Measurements from ENCODE around the gene CELF1.

GRCh38 chr11:47443817-47444216 lies 109.1 kb downstream of the CELF1 start:
- TF ChIP-seq, protein P1, sequence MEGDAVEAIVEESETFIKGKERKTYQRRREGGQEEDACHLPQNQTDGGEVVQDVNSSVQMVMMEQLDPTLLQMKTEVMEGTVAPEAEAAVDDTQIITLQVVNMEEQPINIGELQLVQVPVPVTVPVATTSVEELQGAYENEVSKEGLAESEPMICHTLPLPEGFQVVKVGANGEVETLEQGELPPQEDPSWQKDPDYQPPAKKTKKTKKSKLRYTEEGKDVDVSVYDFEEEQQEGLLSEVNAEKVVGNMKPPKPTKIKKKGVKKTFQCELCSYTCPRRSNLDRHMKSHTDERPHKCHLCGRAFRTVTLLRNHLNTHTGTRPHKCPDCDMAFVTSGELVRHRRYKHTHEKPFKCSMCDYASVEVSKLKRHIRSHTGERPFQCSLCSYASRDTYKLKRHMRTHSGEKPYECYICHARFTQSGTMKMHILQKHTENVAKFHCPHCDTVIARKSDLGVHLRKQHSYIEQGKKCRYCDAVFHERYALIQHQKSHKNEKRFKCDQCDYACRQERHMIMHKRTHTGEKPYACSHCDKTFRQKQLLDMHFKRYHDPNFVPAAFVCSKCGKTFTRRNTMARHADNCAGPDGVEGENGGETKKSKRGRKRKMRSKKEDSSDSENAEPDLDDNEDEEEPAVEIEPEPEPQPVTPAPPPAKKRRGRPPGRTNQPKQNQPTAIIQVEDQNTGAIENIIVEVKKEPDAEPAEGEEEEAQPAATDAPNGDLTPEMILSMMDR (IDR thresholded peaks at IDR 0.05 in 2 of 3, conservative IDR thresholded peaks at IDR 0.05 in 1 of 3; ENCODE audit: control insufficient read depth in 2 of 3, extremely low read depth in 1 of 3, insufficient read depth in 1 of 3, low read depth in 3 of 3, low read length in 3 of 3) = no peak
- no peak for TF ChIP-seq FOS (IDR thresholded peaks at IDR 0.05; ENCODE audit: borderline replicate concordance, extremely low read depth, insufficient read length)
- no peak for TF ChIP-seq PAX8 (IDR thresholded peaks at IDR 0.05)
- TF ChIP-seq, protein P2, sequence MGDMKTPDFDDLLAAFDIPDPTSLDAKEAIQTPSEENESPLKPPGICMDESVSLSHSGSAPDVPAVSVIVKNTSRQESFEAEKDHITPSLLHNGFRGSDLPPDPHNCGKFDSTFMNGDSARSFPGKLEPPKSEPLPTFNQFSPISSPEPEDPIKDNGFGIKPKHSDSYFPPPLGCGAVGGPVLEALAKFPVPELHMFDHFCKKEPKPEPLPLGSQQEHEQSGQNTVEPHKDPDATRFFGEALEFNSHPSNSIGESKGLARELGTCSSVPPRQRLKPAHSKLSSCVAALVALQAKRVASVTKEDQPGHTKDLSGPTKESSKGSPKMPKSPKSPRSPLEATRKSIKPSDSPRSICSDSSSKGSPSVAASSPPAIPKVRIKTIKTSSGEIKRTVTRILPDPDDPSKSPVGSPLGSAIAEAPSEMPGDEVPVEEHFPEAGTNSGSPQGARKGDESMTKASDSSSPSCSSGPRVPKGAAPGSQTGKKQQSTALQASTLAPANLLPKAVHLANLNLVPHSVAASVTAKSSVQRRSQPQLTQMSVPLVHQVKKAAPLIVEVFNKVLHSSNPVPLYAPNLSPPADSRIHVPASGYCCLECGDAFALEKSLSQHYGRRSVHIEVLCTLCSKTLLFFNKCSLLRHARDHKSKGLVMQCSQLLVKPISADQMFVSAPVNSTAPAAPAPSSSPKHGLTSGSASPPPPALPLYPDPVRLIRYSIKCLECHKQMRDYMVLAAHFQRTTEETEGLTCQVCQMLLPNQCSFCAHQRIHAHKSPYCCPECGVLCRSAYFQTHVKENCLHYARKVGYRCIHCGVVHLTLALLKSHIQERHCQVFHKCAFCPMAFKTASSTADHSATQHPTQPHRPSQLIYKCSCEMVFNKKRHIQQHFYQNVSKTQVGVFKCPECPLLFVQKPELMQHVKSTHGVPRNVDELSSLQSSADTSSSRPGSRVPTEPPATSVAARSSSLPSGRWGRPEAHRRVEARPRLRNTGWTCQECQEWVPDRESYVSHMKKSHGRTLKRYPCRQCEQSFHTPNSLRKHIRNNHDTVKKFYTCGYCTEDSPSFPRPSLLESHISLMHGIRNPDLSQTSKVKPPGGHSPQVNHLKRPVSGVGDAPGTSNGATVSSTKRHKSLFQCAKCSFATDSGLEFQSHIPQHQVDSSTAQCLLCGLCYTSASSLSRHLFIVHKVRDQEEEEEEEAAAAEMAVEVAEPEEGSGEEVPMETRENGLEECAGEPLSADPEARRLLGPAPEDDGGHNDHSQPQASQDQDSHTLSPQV (IDR thresholded peaks at IDR 0.05) = no peak
- TF ChIP-seq ATF7 (IDR thresholded peaks at IDR 0.05; ENCODE audit: low read depth) = peak; percentile 50; the same call in 1 of the 2 replicates
- no peak for TF ChIP-seq JUND (IDR thresholded peaks at IDR 0.05; ENCODE audit: low read depth, low read length)
- TF ChIP-seq EP300 (IDR thresholded peaks at IDR 0.05; ENCODE audit: borderline replicate concordance in 1 of 2, control insufficient read depth in 1 of 2, low read depth in 2 of 2, low read length in 2 of 2) = no peak
- no peak for TF ChIP-seq IRF4 (IDR thresholded peaks at IDR 0.05; ENCODE audit: low read depth, low read length)
- no peak for TF ChIP-seq SIN3A (IDR thresholded peaks at IDR 0.05; ENCODE audit: low read depth, low read length)
- TF ChIP-seq, protein P3, sequence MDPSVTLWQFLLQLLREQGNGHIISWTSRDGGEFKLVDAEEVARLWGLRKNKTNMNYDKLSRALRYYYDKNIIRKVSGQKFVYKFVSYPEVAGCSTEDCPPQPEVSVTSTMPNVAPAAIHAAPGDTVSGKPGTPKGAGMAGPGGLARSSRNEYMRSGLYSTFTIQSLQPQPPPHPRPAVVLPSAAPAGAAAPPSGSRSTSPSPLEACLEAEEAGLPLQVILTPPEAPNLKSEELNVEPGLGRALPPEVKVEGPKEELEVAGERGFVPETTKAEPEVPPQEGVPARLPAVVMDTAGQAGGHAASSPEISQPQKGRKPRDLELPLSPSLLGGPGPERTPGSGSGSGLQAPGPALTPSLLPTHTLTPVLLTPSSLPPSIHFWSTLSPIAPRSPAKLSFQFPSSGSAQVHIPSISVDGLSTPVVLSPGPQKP (IDR thresholded peaks at IDR 0.05; ENCODE audit: low read depth, low read length) = no peak
- no peak for TF ChIP-seq EZH2 (IDR thresholded peaks at IDR 0.05; ENCODE audit: borderline replicate concordance, control insufficient read depth, low read depth, low read length)
- no peak for TF ChIP-seq RAD21 (IDR thresholded peaks at IDR 0.05; ENCODE audit: insufficient read depth, low read depth, low read length)
- no peak for TF ChIP-seq DPF2 (IDR thresholded peaks at IDR 0.05)
- TF ChIP-seq POLR2A (IDR thresholded peaks at IDR 0.05; ENCODE audit: low read depth, low read length) = no peak
